Neural cell (in vitro differentiated cells): Measurements from ENCODE around the gene RWDD4. TPM values are rescaled to one million over a fixed set of nuclear protein-coding genes. Genes with fewer than 3 reads are reported as not detected.
A peak's percentile ranks its signal among the peaks of the same experiment; 100 is the strongest.

Experiments used
- H2AFZ ChIP-seq: fragments of 200-600, 300-800 bp; sonication (generic), shearing (Covaris generic); 2 replicates; pipeline ENCODE4 v1.6.0; 2014; ENCODE audit warnings: low read depth, mild to moderate bottlenecking, antibody characterized with exemption, low read length, moderate library complexity
- H3F3A ChIP-seq: fragments of 200-600 bp; shearing (Covaris generic); 2 replicates; pipeline ENCODE4 v1.6.1; 2016; ENCODE audit warnings: mild to moderate bottlenecking, moderate library complexity, mixed read lengths, antibody characterized with exemption, low read length; ENCODE audit not compliant: insufficient read depth, poor library complexity, severe bottlenecking
- H3K27ac ChIP-seq: fragments of 200-600, 300-800 bp; sonication (generic), shearing (Covaris generic); 2 replicates; pipeline ENCODE4 v1.5.1; 2014; ENCODE audit warnings: mild to moderate bottlenecking, low read length, moderate library complexity
- H3K27me3 ChIP-seq: fragments of 300-800, 200-600 bp; sonication (generic), shearing (Covaris generic); 2 replicates; pipeline ENCODE4 v1.6.0; 2014; ENCODE audit warnings: mild to moderate bottlenecking, low read depth, low read length, moderate library complexity; ENCODE audit not compliant: insufficient read depth
- H3K36me3 ChIP-seq: fragments of 300-800, 200-600 bp; sonication (generic), shearing (Covaris generic); 2 replicates; pipeline ENCODE4 v1.5.1; 2014; ENCODE audit warnings: mild to moderate bottlenecking, antibody characterized with exemption, low read length, moderate library complexity; ENCODE audit not compliant: insufficient read depth
- H3K4me2 ChIP-seq: fragments of 300-800, 200-600 bp; sonication (generic), shearing (Covaris generic); 2 replicates; pipeline ENCODE4 v1.6.0; 2014; ENCODE audit warnings: mild to moderate bottlenecking, low read length
- H3K4me3 ChIP-seq: fragments of 300-800, 200-600 bp; sonication (generic), shearing (Covaris generic); 2 replicates; pipeline ENCODE4 v1.5.1; 2014; ENCODE audit warnings: mild to moderate bottlenecking, low read length, moderate library complexity
- H3K79me2 ChIP-seq: fragments of 200-600 bp; shearing (Covaris generic); replicated peaks from 2 replicates; pipeline ENCODE4 v1.6.0; 2014; ENCODE audit warnings: mild to moderate bottlenecking, low read length, moderate library complexity; ENCODE audit not compliant: insufficient read depth
- H3K9ac ChIP-seq: fragments of 300-800, 200-600 bp; sonication (generic), shearing (Covaris generic); 2 replicates; pipeline ENCODE4 v1.6.1; 2016; ENCODE audit warnings: mild to moderate bottlenecking, low read length, mixed read lengths
- H3K9me2 ChIP-seq: fragments of 200-600 bp; shearing (Covaris generic); 2 replicates; pipeline ENCODE4 v1.6.1; 2016; ENCODE audit warnings: mild to moderate bottlenecking, low read length, mixed read lengths; ENCODE audit not compliant: insufficient read depth
- H3K9me3 ChIP-seq: fragments of 200-600, 300-800 bp; sonication (generic), shearing (Covaris generic); 2 replicates; pipeline ENCODE4 v1.6.1; 2016; ENCODE audit warnings: mild to moderate bottlenecking, mixed run types, low read length, moderate library complexity, mixed read lengths
- H4K20me1 ChIP-seq: fragments of 200-600 bp; shearing (Covaris generic); 2 replicates; pipeline ENCODE4 v1.6.1; 2016; ENCODE audit warnings: mild to moderate bottlenecking, mixed run types; ENCODE audit not compliant: insufficient read depth
- CTCF ChIP-seq: fragments of 450-650 bp; IDR thresholded peaks from 2 replicates; pipeline ENCODE4 v1.5.1; 2014; ENCODE audit warnings: antibody characterized with exemption, mild to moderate bottlenecking, moderate library complexity; ENCODE audit not compliant: poor library complexity, severe bottlenecking
- EP300 ChIP-seq: fragments of 450-650 bp; conservative IDR thresholded peaks from 2 replicates; pipeline ENCODE4 v1.6.1; 2014; ENCODE audit warnings: antibody characterized with exemption, mild to moderate bottlenecking, moderate library complexity; ENCODE audit not compliant: poor library complexity, severe bottlenecking
- EZH2 ChIP-seq: fragments of 200-600, 300-800 bp; shearing (Covaris generic), sonication (generic); IDR thresholded peaks from 2 replicates; pipeline ENCODE4 v1.6.1; 2014; ENCODE audit warnings: antibody characterized with exemption, low read length, borderline replicate concordance, mild to moderate bottlenecking; ENCODE audit not compliant: insufficient read depth, poor library complexity, severe bottlenecking
- MXI1 ChIP-seq: fragments of 450-650 bp; conservative IDR thresholded peaks from 2 replicates; pipeline ENCODE4 v1.6.1; 2014; ENCODE audit warnings: antibody characterized with exemption, mild to moderate bottlenecking; ENCODE audit not compliant: poor library complexity, severe bottlenecking
- POLR2AphosphoS5 ChIP-seq: IDR thresholded peaks from 2 replicates; pipeline ENCODE4 v1.6.1; 2012
- RAD21 ChIP-seq: fragments of 450-650 bp; conservative IDR thresholded peaks from 2 replicates; pipeline ENCODE4 v1.6.1; 2014; ENCODE audit warnings: antibody characterized with exemption, mild to moderate bottlenecking, moderate library complexity
- REST ChIP-seq: IDR thresholded peaks from 2 replicates; pipeline ENCODE4 v1.6.1; 2012; ENCODE audit warnings: borderline replicate concordance
- SMC3 ChIP-seq: fragments of 450-650 bp; conservative IDR thresholded peaks from 2 replicates; pipeline ENCODE4 v1.6.1; 2014; ENCODE audit warnings: antibody characterized with exemption, mild to moderate bottlenecking, moderate library complexity; ENCODE audit not compliant: poor library complexity
- TAF1 ChIP-seq: IDR thresholded peaks from 2 replicates; pipeline ENCODE4 v1.6.1; 2012; ENCODE audit warnings: low read depth
- polyA plus RNA-seq: library from polyadenylated mRNA; depleted of rRNA; stranded (reverse); fragments of >200 nt; gene quantifications from 2 replicates; pipeline ENCODE4 v1.2.3, GENCODE V29; 2014

Gene RWDD4
- polyA plus RNA-seq, 1 donor from 2014 or later, result 68.2 TPM

- H3K36me3 ChIP-seq, result peaks cover 14% of the 10 kb centered on the region
- no peaks in the 10 kb centered on the region for H3K27me3 ChIP-seq
- no peaks in the 10 kb centered on the region for H3K9me2 ChIP-seq
- H3K4me3 ChIP-seq, result no peak overlapping the region
- no peaks in the 10 kb centered on the region for H3F3A ChIP-seq
- no peak overlapping the region for H2AFZ ChIP-seq
- no peak overlapping the region for H3K4me2 ChIP-seq
- peaks cover 23% of the 10 kb centered on the region for H3K79me2 ChIP-seq
- H3K9ac ChIP-seq, result no peak overlapping the region
- TF ChIP-seq POLR2AphosphoS5, result no peak
- no peak for TF ChIP-seq EZH2
- no peak for TF ChIP-seq TAF1
- TF ChIP-seq RAD21, result no peak
- TF ChIP-seq MXI1, result no peak
- no peak for TF ChIP-seq CTCF
- TF ChIP-seq SMC3, result no peak
- no peak for TF ChIP-seq REST
- TF ChIP-seq EP300, result no peak
- H4K20me1 ChIP-seq, result no peaks in the 10 kb centered on the region
- H3K27ac ChIP-seq, result no peak overlapping the region
- H3K9me3 ChIP-seq, result no peaks in the 10 kb centered on the region
These were observed 7.1 kb upstream of the RWDD4 start for GRCh38 chr4:183666088-183666487.

GRCh38 chr4:183659872-183660242 is 872 bp upstream of the RWDD4 start:
- TF ChIP-seq TAF1, result no peak
- TF ChIP-seq RAD21, result no peak
- no peak for TF ChIP-seq MXI1
- TF ChIP-seq SMC3, result no peak
- peak overlapping the region; percentile 90 for H3K27ac ChIP-seq
- H3F3A ChIP-seq, result no peaks in the 10 kb centered on the region
- H4K20me1 ChIP-seq, result no peaks in the 10 kb centered on the region
- H3K27me3 ChIP-seq, result no peaks in the 10 kb centered on the region
- H3K9ac ChIP-seq, result peak overlapping the region; percentile 91
- H3K4me3 ChIP-seq, result peak overlapping the region; percentile 75
- peaks cover 55% of the 10 kb centered on the region for H3K79me2 ChIP-seq
- no peaks in the 10 kb centered on the region for H3K9me3 ChIP-seq
- no peaks in the 10 kb centered on the region for H3K36me3 ChIP-seq
- H3K9me2 ChIP-seq, result no peaks in the 10 kb centered on the region
- H3K4me2 ChIP-seq, result peak overlapping the region; percentile 81
- peak overlapping the region; percentile 71 for H2AFZ ChIP-seq
